Activated T-helper 1 cell treated with anti-CD3 and anti-CD28 coated beads, Interleukin-2, amount 50 U/mL, for 16 hours (primary cell): ENCODE results near the gene ITPKA.
"Not testable (repeated sequence)": the region's sequence is repeated elsewhere in the genome, so short reads cannot be mapped to it uniquely, and the experiment has no call there.

ENCODE experiments used
- DNase-seq, 2 donors: peaks; one replicate each; pipeline ENCODE4 v3.0.0-alpha.2; 2020; ENCODE audit warnings: low read depth in 1 of 2, low spot score in 1 of 2

The ITPKA gene

DNA sequence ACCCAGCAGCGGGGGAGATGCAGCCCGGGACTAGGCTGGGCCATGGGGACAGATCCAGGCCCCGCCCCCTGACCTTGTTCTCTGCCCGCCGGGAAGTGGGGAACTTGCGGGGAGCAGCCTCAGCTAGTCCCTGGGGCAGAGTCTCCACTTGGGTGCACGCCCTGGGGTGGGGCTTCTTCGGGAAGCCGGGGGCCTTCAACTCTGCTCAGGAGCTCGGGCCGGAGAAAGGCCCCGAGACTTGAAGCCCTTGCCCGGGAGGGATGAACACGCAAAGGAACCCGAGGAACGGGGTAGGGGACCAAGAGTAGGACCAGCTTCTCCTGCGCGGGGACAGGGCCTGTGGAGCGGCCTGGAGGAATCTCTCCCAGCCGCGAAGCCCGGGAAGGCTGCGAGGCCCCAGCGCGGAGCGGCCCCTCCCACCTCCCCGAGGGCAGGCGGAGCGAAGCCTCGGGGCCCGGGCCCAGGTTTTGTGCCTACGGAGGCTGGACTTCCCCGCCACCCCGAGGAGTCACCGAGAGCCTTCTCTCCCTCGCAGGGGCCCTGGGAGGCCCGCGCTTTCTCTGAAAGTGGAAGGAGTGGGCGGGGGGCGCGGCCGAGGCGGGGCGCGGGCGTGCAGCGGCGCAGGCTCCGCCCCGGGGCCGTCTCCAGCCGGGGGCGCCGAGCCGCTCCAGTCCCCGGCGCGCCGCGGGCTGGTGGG lies at the start of gene ITPKA:
Gene ITPKA (plus strand): TSS at position 670 of the 697 bp plus-strand sequence. CDS start 54 bp downstream, outside the sequence.
- peak in 1 of 2 donors; percentile 80 for DNase-seq

DNA sequence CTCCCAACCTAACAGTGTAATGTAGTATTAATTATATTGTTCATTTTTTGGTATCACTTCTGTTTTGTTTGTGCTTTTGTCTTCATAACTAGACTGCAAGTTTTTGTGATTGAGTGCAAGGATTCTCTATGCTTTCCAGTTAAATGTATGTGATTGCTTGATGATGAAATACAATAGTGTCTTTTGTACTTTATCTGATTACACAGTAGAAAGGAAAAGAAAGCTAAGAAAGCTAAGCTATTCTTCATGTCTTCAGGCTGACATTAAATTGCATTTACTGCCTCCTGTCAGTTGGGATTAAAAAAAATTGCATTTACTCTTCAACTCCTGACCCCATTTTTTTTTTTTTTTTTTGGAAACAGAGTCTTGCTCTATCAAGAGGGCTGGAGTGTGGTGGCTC lies 48.3 kb upstream of the ITPKA start:
- DNase-seq = no peak

DNA sequence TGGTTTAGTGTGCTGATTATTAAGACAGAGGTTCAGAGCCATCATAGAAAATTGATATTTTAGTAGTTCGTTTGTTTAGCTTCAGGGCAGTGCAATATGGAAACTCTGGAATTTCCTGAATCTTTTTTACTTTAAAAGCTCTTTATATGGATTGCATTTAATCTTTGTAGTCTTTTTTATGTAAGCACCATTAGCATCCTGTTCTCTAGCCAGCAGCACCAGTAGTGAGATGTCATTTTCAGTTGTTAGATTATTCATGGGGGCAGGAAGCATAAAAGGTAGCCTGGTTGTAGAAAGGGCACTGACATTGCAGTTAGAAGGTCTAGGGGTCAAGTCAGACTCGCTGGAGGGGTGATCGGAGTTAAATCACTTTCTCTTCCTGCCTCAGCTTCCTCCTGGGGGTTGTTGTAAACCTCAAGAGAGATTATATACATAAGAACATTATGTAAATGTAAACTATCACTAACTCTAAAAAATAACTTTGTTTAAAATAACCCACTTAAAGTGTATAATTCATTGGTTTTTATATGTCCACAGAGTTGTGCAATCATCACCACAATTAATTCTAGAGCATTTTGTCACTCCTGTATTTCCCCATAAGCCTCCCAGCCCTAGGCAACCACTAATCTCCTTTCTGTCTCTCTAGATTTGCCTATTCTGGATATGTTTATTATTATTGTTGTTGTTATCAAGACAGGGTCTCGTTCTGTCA lies 31.4 kb upstream of the ITPKA start:
- DNase-seq = no peak

DNA sequence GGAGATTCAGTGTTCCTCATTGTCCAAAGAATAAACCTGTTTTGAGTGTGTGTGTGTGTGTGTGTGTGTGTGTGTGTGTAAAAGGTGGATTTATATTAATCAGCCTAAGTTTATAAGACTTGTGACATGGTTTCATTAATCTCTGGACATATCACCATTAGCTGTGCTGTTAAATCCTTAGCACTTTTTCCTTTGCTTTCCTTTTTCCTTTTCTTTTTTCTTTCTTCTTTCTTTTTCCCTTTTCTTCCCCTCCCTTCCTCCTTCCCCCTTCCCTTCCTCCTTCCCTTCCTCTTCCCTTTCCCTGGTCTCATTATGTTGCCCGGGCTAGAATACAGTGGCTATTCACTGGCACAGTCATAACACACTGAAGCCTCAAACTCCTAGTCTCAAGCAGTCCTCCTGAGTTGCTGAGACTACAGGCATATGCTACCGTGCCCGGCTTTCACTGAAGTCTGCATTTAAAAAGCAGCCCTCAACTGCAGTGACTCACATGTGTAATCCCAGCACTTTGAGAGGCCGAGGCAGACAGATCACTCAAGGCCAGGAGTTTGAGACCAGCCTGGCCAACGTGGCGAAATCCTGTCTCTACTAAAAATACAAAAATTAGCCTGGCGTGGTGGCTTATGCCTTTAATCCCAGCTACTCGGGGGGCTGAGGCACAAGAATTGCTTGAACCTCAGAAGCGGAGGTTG lies 28.6 kb upstream of the ITPKA start:
- no peak for DNase-seq

DNA sequence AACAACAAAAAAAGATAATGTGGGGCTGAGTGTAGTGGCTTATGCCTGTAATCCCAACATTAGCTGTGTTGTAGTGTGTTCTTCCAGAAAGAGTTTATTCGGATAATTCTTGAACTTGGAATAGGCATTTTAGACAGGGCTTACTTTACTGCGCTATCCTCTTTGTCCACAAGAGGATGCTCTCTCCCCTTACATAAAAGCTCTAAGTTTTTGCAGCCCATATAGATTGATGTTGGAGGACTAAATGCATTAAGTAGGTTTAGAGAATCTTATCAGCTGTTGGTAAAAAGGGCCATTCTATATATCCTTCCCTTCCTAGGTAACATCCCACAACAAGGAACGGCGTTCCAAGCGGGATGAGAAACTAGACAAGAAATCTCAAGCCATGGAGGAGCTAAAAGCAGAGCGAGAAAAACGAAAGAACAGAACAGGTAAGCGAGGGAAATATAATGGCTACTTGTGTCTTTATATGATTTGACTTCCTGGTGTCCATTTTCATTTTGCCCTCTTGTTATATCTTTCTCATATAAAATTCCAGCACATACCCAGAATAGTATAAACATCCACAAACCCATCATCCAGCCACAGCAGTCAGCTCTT lies 27.8 kb upstream of the ITPKA start:
- no peak for DNase-seq

DNA sequence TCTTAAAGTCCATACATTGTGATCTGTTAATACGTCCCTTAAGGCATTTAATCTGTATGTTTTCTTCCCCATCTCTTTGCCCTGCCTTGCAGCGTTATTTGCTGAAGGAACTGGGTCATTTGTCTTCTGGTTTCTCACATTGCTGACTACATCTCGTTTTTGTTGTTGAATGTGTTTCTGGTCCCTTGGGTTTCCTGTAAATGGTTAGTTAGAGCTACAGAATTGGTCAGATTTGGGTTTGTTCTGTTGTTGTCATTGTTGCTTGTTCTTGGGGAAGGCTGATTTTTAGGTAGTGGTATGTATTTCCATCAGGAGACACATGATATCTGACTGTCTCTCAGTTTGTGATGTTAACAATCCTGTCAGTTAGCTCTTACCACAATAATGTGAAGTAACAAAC lies 27.0 kb upstream of the ITPKA start:
- no peak for DNase-seq

DNA sequence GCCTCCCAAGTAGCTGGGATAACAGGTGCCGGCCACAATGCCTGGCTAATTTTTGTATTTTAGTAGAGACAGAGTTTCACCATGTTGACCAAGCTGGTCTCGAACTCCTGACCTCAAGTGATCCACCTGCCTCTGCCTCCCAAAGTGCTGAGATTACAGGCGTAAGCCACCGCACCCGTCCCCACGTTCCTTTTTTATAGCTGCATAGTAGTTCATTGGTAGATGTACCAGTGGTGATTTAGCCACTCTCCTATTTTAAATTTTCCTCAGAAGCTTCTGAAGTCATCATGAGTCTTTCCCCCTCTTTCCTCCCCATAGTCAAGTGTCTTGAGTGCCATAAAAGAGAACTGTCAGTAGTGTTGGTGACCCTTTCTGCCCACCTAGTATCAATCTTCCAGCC lies 24.0 kb upstream of the ITPKA start:
- not testable (repeated sequence) for DNase-seq

DNA sequence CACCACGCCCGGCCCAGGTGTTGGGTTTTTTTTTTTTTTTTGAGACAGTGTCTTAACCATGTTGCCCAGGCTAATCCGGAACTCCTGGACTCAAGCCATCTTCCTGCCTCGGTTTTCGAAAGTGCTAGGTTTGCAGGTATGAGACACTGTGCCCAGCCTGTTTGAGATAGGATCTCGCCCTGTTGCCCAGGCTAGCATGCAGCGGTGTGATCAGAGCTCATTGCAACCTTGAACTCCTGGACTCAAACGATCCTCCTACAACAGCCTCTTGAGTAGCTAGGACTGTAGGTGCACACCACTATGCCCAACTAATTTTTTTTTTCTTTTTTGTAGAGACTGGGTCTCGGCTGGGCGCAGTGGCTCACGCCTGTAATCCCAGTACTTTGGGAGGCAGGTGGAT lies 20.3 kb upstream of the ITPKA start:
- DNase-seq = no peak

DNA sequence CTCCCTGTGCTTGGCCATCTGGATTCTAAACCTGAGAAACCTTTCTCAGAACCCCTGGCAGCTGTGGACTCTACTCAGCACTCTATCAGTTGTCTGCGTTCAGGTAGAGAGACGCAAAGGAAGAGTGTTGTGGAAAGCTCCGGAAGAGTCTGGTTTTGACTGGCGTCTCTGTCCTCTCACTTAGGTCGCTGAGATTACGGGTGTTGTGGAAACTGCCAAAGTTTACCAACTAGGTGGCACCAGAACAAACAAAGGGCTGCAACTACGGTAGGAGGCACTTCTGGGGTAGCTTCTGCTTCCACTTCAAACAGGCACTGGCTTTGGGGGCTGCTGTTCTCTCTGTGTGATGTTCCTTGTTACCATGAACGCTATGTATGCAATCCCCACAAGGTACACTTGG lies 19.2 kb upstream of the ITPKA start:
- no peak for DNase-seq

DNA sequence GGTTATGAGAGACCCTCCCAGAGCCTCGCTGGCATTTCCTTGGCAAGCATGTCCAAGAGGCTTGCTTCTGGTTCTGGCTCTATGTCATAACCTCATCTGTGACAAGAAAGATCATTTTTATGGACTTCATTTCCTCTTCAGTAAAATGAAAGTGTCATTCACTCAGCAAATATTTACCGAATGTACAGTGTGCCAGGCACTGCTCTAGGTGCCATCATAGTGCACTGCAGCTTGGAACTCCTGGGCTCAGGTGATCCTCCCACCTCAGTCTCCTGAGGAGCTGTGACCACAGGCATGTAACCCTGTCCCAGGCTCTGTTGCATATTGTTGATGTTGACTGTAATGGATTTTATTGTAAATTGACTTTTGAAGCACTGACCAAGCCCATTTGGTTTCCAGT lies 18.7 kb upstream of the ITPKA start:
- no peak for DNase-seq

DNA sequence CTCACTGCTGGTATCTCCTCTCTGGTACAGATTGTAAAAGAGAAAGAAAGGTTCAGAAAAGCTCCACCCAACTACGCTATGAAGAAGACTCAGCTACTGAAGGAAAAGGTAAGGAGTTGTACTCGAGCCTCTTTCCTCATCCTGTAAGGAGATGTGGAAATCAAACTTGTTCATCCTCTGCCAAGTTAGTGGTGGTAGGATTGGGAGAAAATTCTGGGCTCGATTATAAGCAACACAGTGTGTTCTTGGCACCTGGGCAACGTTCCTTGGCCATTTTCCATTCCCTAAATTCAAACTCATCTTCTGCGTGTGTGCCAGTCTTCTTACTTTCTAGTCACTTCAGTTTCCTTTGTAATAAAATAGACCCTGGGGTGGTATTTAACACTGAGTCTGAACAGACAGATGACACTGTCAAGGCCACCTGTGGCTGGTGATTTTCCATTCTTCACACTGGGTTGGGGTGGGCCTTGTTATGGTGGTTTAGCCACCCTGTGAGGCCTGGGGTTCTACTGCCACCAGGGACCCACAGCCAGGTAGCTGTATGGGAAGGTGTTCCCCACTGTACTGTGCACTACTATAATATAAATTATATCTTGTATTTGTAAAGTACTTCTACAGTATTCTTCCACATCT lies 17.1 kb upstream of the ITPKA start:
- DNase-seq = no peak

DNA sequence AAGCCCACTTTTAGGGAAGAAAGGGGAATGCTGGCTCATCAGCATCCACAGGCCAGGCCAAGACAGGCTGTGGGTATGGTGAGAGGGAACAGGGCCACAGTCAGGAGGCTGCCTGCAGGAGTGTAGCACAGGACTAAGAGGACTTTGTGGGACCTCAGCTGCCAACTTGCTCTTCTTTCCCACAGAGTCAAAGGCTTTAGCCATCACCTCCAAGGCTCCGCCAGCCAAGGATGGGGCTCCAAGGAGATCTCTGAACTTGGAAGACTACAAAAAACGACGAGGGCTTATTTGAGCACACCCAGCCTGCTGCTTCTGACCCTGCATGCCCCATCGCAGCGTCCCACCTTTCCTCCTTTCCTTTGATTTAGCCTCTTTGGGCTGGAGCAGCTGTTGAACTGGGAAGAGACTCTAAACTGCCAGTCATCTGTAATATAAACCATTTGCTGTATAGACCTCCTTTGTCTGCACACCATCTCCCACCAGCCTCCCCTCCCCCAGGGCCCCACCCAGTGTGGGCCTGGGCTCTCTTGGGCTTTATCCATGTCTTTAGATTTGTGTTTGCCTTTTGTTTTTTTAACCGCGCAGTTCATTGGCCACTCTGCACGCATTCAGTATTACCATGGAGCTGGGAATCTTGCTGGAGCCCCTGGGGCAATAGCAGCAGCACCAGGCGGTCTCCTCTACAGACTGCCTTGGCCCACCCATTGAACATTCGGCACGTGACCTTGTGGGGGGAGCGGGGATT lies 13.1 kb upstream of the ITPKA start:
- no peak for DNase-seq

DNA sequence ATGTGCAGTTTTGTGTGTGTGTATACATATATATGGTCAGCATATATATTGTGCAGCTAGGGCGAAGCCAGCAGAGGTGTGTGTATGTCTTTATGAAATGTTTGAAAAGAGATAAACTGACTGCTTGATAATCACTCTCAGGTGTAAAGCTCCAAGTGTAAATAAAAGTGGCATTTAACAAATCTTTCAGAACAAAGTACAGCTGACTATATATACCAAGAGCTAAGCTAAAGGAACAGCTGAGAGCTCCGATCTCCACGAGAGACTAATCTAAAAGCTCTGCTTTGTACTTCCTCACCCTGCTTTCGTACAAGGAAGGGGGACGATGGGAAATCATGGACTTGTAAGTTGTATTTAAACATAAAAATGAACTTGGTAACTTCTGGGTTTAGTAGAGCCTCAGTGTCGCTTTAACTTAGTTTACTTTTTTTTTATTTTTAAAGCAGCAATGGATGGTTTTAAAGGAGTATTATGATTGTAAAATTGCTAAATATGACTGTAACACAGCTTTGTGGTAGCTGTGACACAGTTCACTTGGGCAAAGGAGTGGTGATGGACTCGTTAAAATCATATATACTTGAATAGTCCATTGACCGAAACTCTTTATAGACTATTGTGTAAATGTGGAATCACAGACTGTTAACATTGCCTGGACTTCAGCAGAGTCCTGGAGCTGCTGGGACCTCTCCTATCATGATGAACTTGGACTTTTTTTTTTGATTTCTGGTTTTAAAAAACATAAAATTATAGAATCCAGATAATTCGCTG lies 11.4 kb upstream of the ITPKA start:
- no peak for DNase-seq

DNA sequence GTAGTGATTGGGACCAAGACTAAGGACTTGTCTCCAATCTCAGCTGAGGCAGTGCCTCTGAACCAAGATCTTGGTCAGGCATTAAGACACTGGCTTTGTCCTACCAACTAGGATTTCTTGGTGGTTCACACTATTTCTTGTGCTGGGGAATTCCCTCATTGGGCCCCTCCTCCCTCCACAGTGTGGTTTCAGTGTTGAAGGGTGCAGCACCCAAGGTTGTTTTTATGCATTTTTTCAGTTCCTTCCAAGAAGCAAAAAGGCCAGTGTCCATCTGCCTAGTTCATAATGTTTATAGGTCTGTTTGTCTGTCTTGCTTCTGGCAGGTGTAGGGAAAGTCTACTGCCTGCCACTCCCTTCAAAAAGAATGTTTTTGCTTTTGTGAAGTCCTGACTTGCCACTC lies 10.6 kb upstream of the ITPKA start:
- no peak for DNase-seq

DNA sequence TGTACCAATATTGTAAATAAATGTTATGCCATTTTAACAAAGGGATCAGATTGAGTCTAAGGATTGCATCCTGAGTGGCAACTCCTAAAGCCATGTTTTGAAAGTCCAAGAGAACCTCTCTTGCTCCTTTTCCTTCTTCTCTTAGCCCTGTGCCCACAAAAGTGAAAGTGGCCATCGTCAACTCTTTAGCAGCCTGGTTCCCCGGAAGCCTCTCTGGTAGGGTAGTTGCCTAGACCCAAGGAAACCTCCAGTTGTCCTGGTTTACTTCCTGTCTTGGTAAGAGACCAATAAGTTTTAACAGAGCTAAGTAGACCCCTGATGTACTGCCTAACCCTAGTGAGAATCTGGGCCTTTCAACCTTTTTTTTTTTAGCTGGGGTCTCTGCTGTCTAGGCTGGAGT lies 10.2 kb upstream of the ITPKA start:
- no peak for DNase-seq

DNA sequence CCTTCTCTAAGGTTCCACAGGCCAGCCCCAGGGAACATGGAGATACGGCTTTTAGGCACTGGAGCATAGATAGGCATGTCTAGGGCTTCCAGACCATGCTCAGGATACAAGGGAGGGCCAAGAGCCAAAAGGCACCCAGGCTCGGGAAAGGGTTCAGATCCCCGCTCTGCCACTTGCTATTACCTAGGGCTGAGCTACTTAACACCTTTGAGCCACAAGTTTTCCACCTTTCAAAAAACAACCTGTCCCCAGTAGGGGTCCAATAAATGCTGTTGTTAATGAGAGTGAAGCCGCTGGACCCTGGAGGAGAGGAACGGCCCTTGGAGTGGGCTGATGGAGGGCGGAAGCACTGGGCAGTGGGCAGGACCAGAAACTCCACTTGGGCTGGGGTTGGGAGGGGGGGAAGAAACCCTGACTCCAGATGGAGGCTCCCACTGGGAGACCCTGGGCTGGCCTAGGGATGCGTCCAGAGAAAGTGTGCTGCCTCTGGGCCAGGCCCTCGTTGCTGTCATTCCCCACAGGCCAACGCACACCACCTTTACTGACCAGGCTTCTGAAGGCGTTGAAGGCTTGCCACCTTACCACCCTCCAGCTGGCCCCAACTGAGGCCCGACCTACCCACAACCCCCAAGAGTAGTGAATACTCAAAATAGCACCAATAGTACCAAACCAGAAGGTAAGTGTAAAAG lies 8.6 kb upstream of the ITPKA start:
- no peak for DNase-seq

DNA sequence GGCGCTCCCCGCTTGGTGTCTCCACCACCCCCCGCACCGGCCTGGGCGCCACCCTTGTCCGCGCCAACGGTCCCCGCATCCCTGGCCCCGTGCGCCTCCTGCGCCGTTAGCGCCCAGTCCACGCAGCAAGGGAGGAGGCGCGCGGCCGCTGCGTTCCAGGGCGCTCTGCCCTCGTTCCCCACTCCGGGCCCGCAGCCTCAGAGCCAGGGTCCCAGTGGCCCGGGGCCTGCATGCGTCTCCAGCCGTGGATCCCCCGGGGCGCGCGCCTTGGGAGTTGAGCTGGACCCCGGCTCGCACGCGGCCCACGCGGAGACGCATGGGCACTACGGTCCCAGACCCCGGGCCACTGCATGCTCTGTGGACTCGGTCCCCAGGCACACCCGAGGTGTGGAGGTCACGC lies 7.4 kb upstream of the ITPKA start:
- DNase-seq = no peak

DNA sequence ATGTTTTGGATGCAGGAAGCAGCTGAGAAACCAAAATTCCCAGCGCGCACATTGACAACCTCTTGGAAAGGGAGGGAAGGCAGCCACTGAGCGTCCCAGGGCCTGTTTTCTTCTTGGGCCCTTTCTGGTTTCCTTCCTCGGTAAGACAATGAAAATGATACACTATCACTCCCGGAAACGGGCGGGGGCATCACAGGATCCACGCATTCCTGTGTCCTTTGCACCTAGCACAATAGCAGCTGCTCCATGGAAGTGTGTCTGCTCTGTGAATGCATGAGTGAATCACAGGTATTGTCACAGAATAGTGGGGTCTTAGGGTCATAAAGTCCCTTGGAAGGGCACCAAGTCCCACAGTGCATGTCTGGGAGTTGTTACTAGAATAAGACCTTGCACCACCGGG lies 6.3 kb upstream of the ITPKA start:
- no peak for DNase-seq

DNA sequence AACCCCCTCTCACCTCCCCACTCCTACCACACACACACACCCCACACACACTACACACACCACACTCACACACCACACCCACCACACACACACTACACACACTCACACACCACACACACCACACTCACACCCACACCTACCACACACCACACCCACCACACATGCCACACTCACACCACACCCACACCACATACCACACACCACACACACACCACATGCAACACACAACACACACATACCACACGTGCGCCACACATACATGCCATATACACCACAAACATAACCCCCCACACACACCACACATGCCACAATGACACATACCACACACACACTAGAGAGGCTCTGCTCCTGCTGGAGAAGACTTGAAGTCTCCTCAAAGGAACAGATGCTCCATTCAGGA lies 5.9 kb upstream of the ITPKA start:
- no peak for DNase-seq
